HepG2 (cell line): ENCODE data around the gene ZNF687. TPM values are rescaled to one million over a fixed set of nuclear protein-coding genes. Genes with fewer than 3 reads are reported as not detected.

Experiments
- MYPOP ChIP-seq: sonication (generic); formaldehyde crosslinking; IDR thresholded peaks from 2 replicates; pipeline ENCODE4 v1.8.1; 2023; ENCODE audit warnings: mild to moderate bottlenecking, moderate library complexity, missing genetic modification reagents
- NRL ChIP-seq: sonication (generic); formaldehyde crosslinking; IDR thresholded peaks from 2 replicates; pipeline ENCODE4 v1.5.0; 2020; ENCODE audit warnings: missing genetic modification reagents, mild to moderate bottlenecking, moderate library complexity, borderline replicate concordance
- PRDM10 ChIP-seq: sonication (generic); formaldehyde crosslinking; IDR thresholded peaks from 2 replicates; pipeline ENCODE4 v1.4.0; 2020; ENCODE audit warnings: low read depth, missing genetic modification reagents
- ZBTB1 ChIP-seq: sonication (generic); formaldehyde crosslinking; IDR thresholded peaks from 2 replicates; pipeline ENCODE4 v1.4.0; 2020; ENCODE audit warnings: missing genetic modification reagents, borderline replicate concordance
- ZFP91 ChIP-seq: sonication (generic); formaldehyde crosslinking; IDR thresholded peaks from 2 replicates; pipeline ENCODE4 v1.9.0; 2022; ENCODE audit warnings: missing genetic modification reagents, mild to moderate bottlenecking, borderline replicate concordance
- ZNF841 ChIP-seq: sonication (generic); formaldehyde crosslinking; IDR thresholded peaks from 2 replicates; pipeline ENCODE4 v1.8.1; 2023; ENCODE audit warnings: missing genetic modification reagents, borderline replicate concordance
- polyA plus RNA-seq, 8 experiments: library from polyadenylated mRNA; depleted of rRNA in 3 of 8; stranded (reverse) in 7 of 8; unstranded in 1 of 8; fragments of >200 nt; fragmentation: Illumina TruSeq in 4 of 8; extraction: Trizol in 4 of 8; gene quantifications; 2 replicates each; pipeline versions ENCODE4 v1.2.1 to v1.2.3, GENCODE V29; 2011 to 2016; ENCODE audit warnings: low read depth in 4 of 8, missing spikeins in 1 of 8, mixed read lengths in 1 of 8; ENCODE audit not compliant: insufficient read depth in 1 of 8
- total RNA-seq, 5 experiments: library from RNA; depleted of rRNA; stranded (reverse); fragments of >200 nt; fragmentation: Illumina TruSeq; extraction: Trizol; gene quantifications; 2 replicates each; pipeline ENCODE4 v1.2.3, GENCODE V29; 2016; ENCODE audit warnings: low read depth in 1 of 5
- TF ChIP-seq, protein P1 (sequence below): IDR thresholded peaks from 2 replicates; pipeline ENCODE4 v1.6.1; 2016; ENCODE audit warnings: mild to moderate bottlenecking, missing biosample characterization, missing genetic modification reagents

ZNF687 gene
- total and polyA plus RNA-seq, 2 of the 13 experiments (the other 11 are each of a cell fraction or from before 2014, with no cell fraction given), result 14.1 to 16.5 TPM

DNA sequence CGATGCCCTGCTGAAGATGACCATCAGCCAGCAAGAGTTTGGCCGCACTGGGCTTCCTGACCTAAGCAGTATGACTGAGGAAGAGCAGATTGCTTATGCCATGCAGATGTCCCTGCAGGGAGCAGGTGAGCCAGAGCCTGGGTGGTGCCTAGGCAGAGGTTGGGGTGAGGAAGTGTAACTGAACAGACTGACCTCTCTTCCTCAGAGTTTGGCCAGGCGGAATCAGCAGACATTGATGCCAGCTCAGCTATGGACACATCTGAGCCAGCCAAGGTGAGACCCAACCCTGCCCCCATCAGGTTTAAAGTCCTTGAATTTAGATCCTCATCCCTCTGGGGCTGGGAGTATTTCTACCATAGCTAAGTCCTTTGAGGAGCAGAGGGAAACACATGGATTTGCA, 15.8 kb upstream of the ZNF687 start (continued):
- TF ChIP-seq ZFP91 (no peak), ZBTB1 (no peak), PRDM10 (CRISPR knock-in tag) (no peak), MYPOP (no peak), ZNF841 (CRISPR knock-in tag) (no peak), NRL (peak; percentile 33; the same call in 1 of the 2 replicates)
- TF ChIP-seq, protein P1, sequence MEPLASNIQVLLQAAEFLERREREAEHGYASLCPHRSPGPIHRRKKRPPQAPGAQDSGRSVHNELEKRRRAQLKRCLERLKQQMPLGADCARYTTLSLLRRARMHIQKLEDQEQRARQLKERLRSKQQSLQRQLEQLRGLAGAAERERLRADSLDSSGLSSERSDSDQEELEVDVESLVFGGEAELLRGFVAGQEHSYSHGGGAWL (CRISPR knock-in tag), result no peak
